H1 (cell line): Measurements from ENCODE around the gene INKA2. TPM values are rescaled to one million over a fixed set of nuclear protein-coding genes. Genes with fewer than 3 reads are reported as not detected.

Experiments used
- CHD7 ChIP-seq: fragments of 300-600 bp; sonication (generic); IDR thresholded peaks from 2 replicates; pipeline ENCODE4 v1.7.1; 2012; ENCODE audit warnings: low read length, moderate library complexity, mild to moderate bottlenecking, inconsistent platforms; ENCODE audit not compliant: insufficient replicate concordance
- NANOG ChIP-seq: IDR thresholded peaks from 2 replicates; pipeline ENCODE4 v1.6.1; 2011; ENCODE audit warnings: low read length, low read depth, mild to moderate bottlenecking, inconsistent platforms; ENCODE audit not compliant: insufficient read depth, poor library complexity, severe bottlenecking
- TCF12 ChIP-seq: IDR thresholded peaks from 2 replicates; pipeline ENCODE4 v1.6.1; 2011; ENCODE audit warnings: low read depth, mild to moderate bottlenecking, low read length
- YY1 ChIP-seq: IDR thresholded peaks from 2 replicates; pipeline ENCODE4 v1.6.1; 2011; ENCODE audit warnings: low read depth, mild to moderate bottlenecking, low read length
- polyA plus RNA-seq, 7 experiments: library from polyadenylated mRNA; depleted of rRNA in 3 of 7; stranded (reverse) in 5 of 7; unstranded in 2 of 7; fragments of >200 nt in 5 of 7; fragments of 200-250 nt in 2 of 7; gene quantifications; 1 replicate in 5 of 7; 2 replicates in 1 of 7; 4 replicates in 1 of 7; pipeline versions ENCODE4 v1.2.1 to v1.2.3, GENCODE V29; 2011 to 2013; ENCODE audit warnings: missing spikeins in 2 of 7, mixed read lengths in 2 of 7
- total RNA-seq: library from RNA; stranded (reverse); fragmentation: NEBNext Ultra II Directional; extraction: Animal tissue kit (Norgen Biotek cat#: 25700); gene quantifications from 2 replicates; pipeline ENCODE4 v1.2.1, GENCODE V29; 2021

The INKA2 gene
- total and polyA plus RNA-seq, 2 of the 8 experiments (the other 6 are each of a cell fraction or from before 2014, with no cell fraction given), result 4.2 to 11.5 TPM

- TF ChIP-seq CHD7, result peak; percentile 52
- 0 out of 2 replicates have a peak, but pooled peaks have one; percentile 29 for TF ChIP-seq TCF12
- no peak for TF ChIP-seq NANOG
- 0 out of 2 replicates have a peak, but pooled peaks have one; percentile 49 for TF ChIP-seq YY1
Observed at GRCh38 chr1:111778541-111779051, 39.4 kb upstream of the INKA2 start (continued).
